Epithelial cell of esophagus (primary cell): ENCODE measurements around the gene TNFRSF25.

Experiments
- DNase-seq: peaks from one replicate; pipeline ENCODE4 v3.0.0; 2010; ENCODE audit warnings: low read depth
- H3K4me3 ChIP-seq: 2 replicates; pipeline ENCODE4 v1.5.1; 2011; ENCODE audit warnings: mild to moderate bottlenecking, low read length, control low read depth
- CTCF ChIP-seq: IDR thresholded peaks from 2 replicates; pipeline ENCODE4 v1.5.1; 2011; ENCODE audit warnings: low read depth, mild to moderate bottlenecking, low read length, control low read depth, inconsistent platforms; ENCODE audit not compliant: insufficient read depth; ENCODE audit errors: missing control alignments

Gene TNFRSF25

GRCh38 chr1:6466023-6466422 is at the start of gene TNFRSF25:
TSS of gene TNFRSF25 (minus strand) at chr1:6466173. CDS start at chr1:6466107, 66 bp downstream.
- no peak within 1 kb of the TSS for H3K4me3 ChIP-seq
- TF ChIP-seq CTCF = no peak
- DNase-seq = no peak

GRCh38 chr1:6515771-6516170 is 49.8 kb upstream of the TNFRSF25 start:
- H3K4me3 ChIP-seq = no peak overlapping the region
- DNase-seq = no peak
- TF ChIP-seq CTCF = no peak

- peak; percentile 16 for TF ChIP-seq CTCF
- H3K4me3 ChIP-seq = no peak overlapping the region
- peak; percentile 56 for DNase-seq
Observed at GRCh38 chr1:6513320-6513801, 47.4 kb upstream of the TNFRSF25 start.

- DNase-seq = no peak
- no peak overlapping the region for H3K4me3 ChIP-seq
- no peak for TF ChIP-seq CTCF
Observed at GRCh38 chr1:6512908-6513280, 46.9 kb upstream of the TNFRSF25 start.

GRCh38 chr1:6512245-6512907 is 46.4 kb upstream of the TNFRSF25 start:
- no peak overlapping the region for H3K4me3 ChIP-seq
- no peak for DNase-seq
- no peak for TF ChIP-seq CTCF

GRCh38 chr1:6511561-6512244 is 45.7 kb upstream of the TNFRSF25 start:
- no peak for TF ChIP-seq CTCF
- H3K4me3 ChIP-seq = no peak overlapping the region
- no peak for DNase-seq

GRCh38 chr1:6511056-6511455 is 45.1 kb upstream of the TNFRSF25 start:
- no peak for TF ChIP-seq CTCF

More at GRCh38 chr1:6511056-6511455, 45.1 kb upstream of the TNFRSF25 start:
- no peak overlapping the region for H3K4me3 ChIP-seq
- no peak for DNase-seq
